ENCODE data around the gene ABCC9.

DNA sequence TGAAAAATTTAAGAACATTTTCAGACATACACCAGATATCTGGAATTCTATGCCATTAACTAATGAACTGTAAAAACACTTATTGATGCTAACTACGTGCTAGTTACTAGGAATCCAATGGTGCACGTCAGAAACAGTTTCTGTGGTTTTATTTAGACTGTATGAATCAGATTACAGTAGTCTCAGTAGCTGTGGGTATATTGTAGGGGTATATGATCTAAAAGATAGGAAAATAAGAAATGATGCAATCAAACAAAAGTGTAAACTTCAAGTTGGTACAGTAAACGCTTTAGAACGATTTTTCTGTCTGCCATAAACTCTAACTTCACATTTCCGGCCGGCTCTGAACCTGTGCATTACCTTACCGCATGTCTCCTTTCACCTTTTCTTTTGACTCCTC, 2.3 kb downstream of the ABCC9 start:
- no peak for TF ChIP-seq POLR2A (IDR thresholded peaks at IDR 0.05)
- TF ChIP-seq, protein P1, sequence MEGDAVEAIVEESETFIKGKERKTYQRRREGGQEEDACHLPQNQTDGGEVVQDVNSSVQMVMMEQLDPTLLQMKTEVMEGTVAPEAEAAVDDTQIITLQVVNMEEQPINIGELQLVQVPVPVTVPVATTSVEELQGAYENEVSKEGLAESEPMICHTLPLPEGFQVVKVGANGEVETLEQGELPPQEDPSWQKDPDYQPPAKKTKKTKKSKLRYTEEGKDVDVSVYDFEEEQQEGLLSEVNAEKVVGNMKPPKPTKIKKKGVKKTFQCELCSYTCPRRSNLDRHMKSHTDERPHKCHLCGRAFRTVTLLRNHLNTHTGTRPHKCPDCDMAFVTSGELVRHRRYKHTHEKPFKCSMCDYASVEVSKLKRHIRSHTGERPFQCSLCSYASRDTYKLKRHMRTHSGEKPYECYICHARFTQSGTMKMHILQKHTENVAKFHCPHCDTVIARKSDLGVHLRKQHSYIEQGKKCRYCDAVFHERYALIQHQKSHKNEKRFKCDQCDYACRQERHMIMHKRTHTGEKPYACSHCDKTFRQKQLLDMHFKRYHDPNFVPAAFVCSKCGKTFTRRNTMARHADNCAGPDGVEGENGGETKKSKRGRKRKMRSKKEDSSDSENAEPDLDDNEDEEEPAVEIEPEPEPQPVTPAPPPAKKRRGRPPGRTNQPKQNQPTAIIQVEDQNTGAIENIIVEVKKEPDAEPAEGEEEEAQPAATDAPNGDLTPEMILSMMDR (IDR thresholded peaks at IDR 0.05) = no peak
- no peak for TF ChIP-seq POLR2AphosphoS5 (IDR thresholded peaks at IDR 0.05)
- TF ChIP-seq EP300 (IDR thresholded peaks at IDR 0.05) = no peak
